SU-DHL-6 (cell line): Measurements from ENCODE around the gene ZNF391.

Source experiments
- H2AFZ ChIP-seq: fragments of 200-600 bp; sonication (generic); 2 replicates; pipeline ENCODE4 v1.6.1; 2014; ENCODE audit warnings: low read depth, mild to moderate bottlenecking, moderate library complexity, mixed read lengths, antibody characterized with exemption, low read length; ENCODE audit not compliant: severe bottlenecking
- H3F3A ChIP-seq: fragments of 200-600 bp; shearing (Covaris generic); 2 replicates; pipeline ENCODE4 v1.6.0; 2016; ENCODE audit warnings: antibody characterized with exemption, mild to moderate bottlenecking; ENCODE audit not compliant: insufficient read depth
- H3K27ac ChIP-seq: fragments of 200-600 bp; sonication (generic); 2 replicates; pipeline ENCODE4 v1.5.1; 2016; ENCODE audit warnings: low read depth, mild to moderate bottlenecking, low read length, moderate library complexity, mixed read lengths
- H3K27me3 ChIP-seq: fragments of 200-600 bp; sonication (generic), shearing (Covaris generic); 2 replicates; pipeline ENCODE4 v1.6.0; 2014; ENCODE audit warnings: mild to moderate bottlenecking, low read length
- H3K36me3 ChIP-seq: fragments of 200-600 bp; sonication (generic); 2 replicates; pipeline ENCODE4 v1.6.1; 2014; ENCODE audit warnings: mild to moderate bottlenecking, low read length, mixed read lengths
- H3K4me2 ChIP-seq: fragments of 300-600, 200-600 bp; shearing (Covaris generic), sonication (generic); 2 replicates; pipeline ENCODE4 v1.6.0; 2014; ENCODE audit warnings: low read length, low read depth, mild to moderate bottlenecking; ENCODE audit not compliant: poor library complexity, severe bottlenecking
- H3K4me3 ChIP-seq: fragments of 200-600 bp; sonication (generic); 2 replicates; pipeline ENCODE4 v1.5.1; 2014; ENCODE audit warnings: antibody characterized with exemption, low read length, mild to moderate bottlenecking, mixed read lengths; ENCODE audit not compliant: insufficient read depth, poor library complexity, severe bottlenecking
- H3K79me2 ChIP-seq: fragments of 200-600 bp; sonication (generic); 2 replicates; pipeline ENCODE4 v1.6.1; 2014; ENCODE audit warnings: mild to moderate bottlenecking, low read length, moderate library complexity; ENCODE audit not compliant: insufficient read depth
- H3K9ac ChIP-seq: fragments of 200-600 bp; sonication (generic); 2 replicates; pipeline ENCODE4 v1.7.0; 2014; ENCODE audit warnings: mild to moderate bottlenecking, low read length
- H3K9me2 ChIP-seq: fragments of 200-600 bp; sonication (generic); replicated peaks from 2 replicates; pipeline ENCODE4 v1.6.1; 2014; ENCODE audit warnings: low read length; ENCODE audit not compliant: insufficient read depth
- H3K9me3 ChIP-seq: fragments of 200-600 bp; sonication (generic); 2 replicates; pipeline ENCODE4 v1.6.1; 2014; ENCODE audit warnings: low read length, mixed read lengths; ENCODE audit not compliant: insufficient read depth
- H4K20me1 ChIP-seq: fragments of 200-600 bp; sonication (generic); 2 replicates; pipeline ENCODE4 v1.6.1; 2014; ENCODE audit warnings: low read depth, mild to moderate bottlenecking, antibody characterized with exemption, low read length, moderate library complexity, mixed read lengths
- CTCF ChIP-seq: fragments of 200-600 bp; sonication (generic); IDR thresholded peaks from one replicate; pipeline ENCODE4 v1.5.1; 2017; ENCODE audit warnings: antibody characterized with exemption, mild to moderate bottlenecking, low read length, moderate library complexity; ENCODE audit not compliant: insufficient read depth, poor library complexity, severe bottlenecking
- EZH2phosphoT487 ChIP-seq: fragments of 200-600 bp; sonication (generic), shearing (Covaris generic); conservative IDR thresholded peaks from 2 replicates; pipeline ENCODE4 v1.6.1; 2018; ENCODE audit warnings: mild to moderate bottlenecking, antibody characterized with exemption, low read length, moderate library complexity, mixed read lengths

The ZNF391 gene

GRCh38 chr6:27383011-27383410 lies 5.5 kb upstream of the ZNF391 start:
- Histone ChIP-seq H3K4me3 (no peak overlapping the region), H3K9me3 (no peaks in the 10 kb centered on the region), H3F3A (no peaks in the 10 kb centered on the region), H3K36me3 (no peaks in the 10 kb centered on the region), H3K27me3 (no peaks in the 10 kb centered on the region), H3K4me2 (no peak overlapping the region), H3K27ac (no peak overlapping the region), H3K9ac (no peak overlapping the region), H4K20me1 (no peaks in the 10 kb centered on the region), H3K9me2 (no peaks in the 10 kb centered on the region), H3K79me2 (no peaks in the 10 kb centered on the region), H2AFZ (no peak overlapping the region)
- TF ChIP-seq CTCF, result no peak
- TF ChIP-seq EZH2phosphoT487, result no peak

GRCh38 chr6:27383481-27383880 lies 5.1 kb upstream of the ZNF391 start:
- no peak for TF ChIP-seq EZH2phosphoT487
- Histone ChIP-seq H3K27me3 (no peaks in the 10 kb centered on the region), H3K4me3 (no peak overlapping the region), H3K36me3 (no peaks in the 10 kb centered on the region), H3K9me3 (no peaks in the 10 kb centered on the region), H2AFZ (no peak overlapping the region), H4K20me1 (no peaks in the 10 kb centered on the region), H3K9ac (no peak overlapping the region), H3K9me2 (no peaks in the 10 kb centered on the region), H3K27ac (no peak overlapping the region), H3K4me2 (no peak overlapping the region), H3F3A (no peaks in the 10 kb centered on the region), H3K79me2 (no peaks in the 10 kb centered on the region)

- Histone ChIP-seq H4K20me1 (no peaks in the 10 kb centered on the region), H3K4me2 (no peak overlapping the region), H3K9ac (no peak overlapping the region), H2AFZ (no peak overlapping the region), H3F3A (no peaks in the 10 kb centered on the region), H3K79me2 (no peaks in the 10 kb centered on the region), H3K9me3 (no peaks in the 10 kb centered on the region), H3K4me3 (no peak overlapping the region), H3K36me3 (no peaks in the 10 kb centered on the region), H3K27me3 (no peaks in the 10 kb centered on the region), H3K27ac (no peak overlapping the region), H3K9me2 (no peaks in the 10 kb centered on the region)
- TF ChIP-seq EZH2phosphoT487, result no peak
- TF ChIP-seq CTCF, result no peak
Observed at GRCh38 chr6:27392623-27393022, 4.1 kb downstream of the ZNF391 start.

GRCh38 chr6:27394073-27394472 lies 5.5 kb downstream of the ZNF391 start:
- no peaks in the 10 kb centered on the region for H3K36me3 ChIP-seq
- no peak overlapping the region for H3K9ac ChIP-seq
- no peak overlapping the region for H3K27ac ChIP-seq
- H3K27me3 ChIP-seq, result no peaks in the 10 kb centered on the region
- H3K4me2 ChIP-seq, result no peak overlapping the region
- no peak overlapping the region for H3K4me3 ChIP-seq
- no peaks in the 10 kb centered on the region for H3K9me3 ChIP-seq
- TF ChIP-seq EZH2phosphoT487, result no peak
- TF ChIP-seq CTCF, result no peak
- H4K20me1 ChIP-seq, result no peaks in the 10 kb centered on the region
- H3K9me2 ChIP-seq, result no peaks in the 10 kb centered on the region
- H3K79me2 ChIP-seq, result no peaks in the 10 kb centered on the region
- H3F3A ChIP-seq, result no peaks in the 10 kb centered on the region
- H2AFZ ChIP-seq, result no peak overlapping the region
